Sigmoid colon (tissue), 7 donors: ENCODE measurements around the gene AGTRAP. TPM values are rescaled to one million over a fixed set of nuclear protein-coding genes. Genes with fewer than 3 reads are reported as not detected.

Experiments used
- DNase-seq: peaks from one replicate; pipeline ENCODE4 v3.0.0-alpha.2; 2019
- H3K27ac ChIP-seq, 4 donors: fragments of 200-600 bp; sonication (generic); one replicate each; pipeline ENCODE4 v1.5.1; 2016 to 2019; ENCODE audit warnings: mild to moderate bottlenecking in 1 of 4
- H3K27me3 ChIP-seq, 3 donors: fragments of 200-600 bp; sonication (generic); one replicate each; pipeline ENCODE4 v1.5.1; 2019; ENCODE audit warnings: mild to moderate bottlenecking in 1 of 3
- H3K36me3 ChIP-seq, 4 donors: fragments of 200-600 bp; sonication (generic); one replicate each; pipeline ENCODE4 v1.5.1; 2016 to 2019
- H3K4me1 ChIP-seq, 4 donors: fragments of 200-600 bp; sonication (generic); one replicate each; pipeline ENCODE4 v1.5.1; 2017 to 2019
- H3K4me3 ChIP-seq, 4 donors: fragments of 200-600 bp; sonication (generic); one replicate each; pipeline ENCODE4 v1.5.1; 2017 to 2019; ENCODE audit warnings: mild to moderate bottlenecking in 2 of 4, moderate library complexity in 1 of 4
- H3K9me3 ChIP-seq, 4 donors: fragments of 200-600 bp in 3 of 4; sonication (generic) in 3 of 4; one replicate each; pipeline versions ENCODE4 v1.5.1 to v1.6.1; 2013 to 2019
- CTCF ChIP-seq, 4 experiments: fragments of 450-650 bp in 3 of 4; fragments of 200-600 bp in 1 of 4; IDR thresholded peaks; one replicate each; pipeline ENCODE4 v1.5.1; 2016 to 2019; ENCODE audit warnings: antibody characterized with exemption in 4 of 4, mild to moderate bottlenecking in 3 of 4, moderate library complexity in 2 of 4
- EP300 ChIP-seq, 4 donors: sonication (generic); formaldehyde crosslinking; IDR thresholded peaks; one replicate each; pipeline ENCODE4 v1.6.1; 2017; ENCODE audit warnings: antibody characterized with exemption in 4 of 4
- POLR2A ChIP-seq, 2 donors: fragments of 450-650 bp; IDR thresholded peaks; one replicate each; pipeline ENCODE4 v1.6.1; 2016; ENCODE audit warnings: antibody characterized with exemption in 2 of 2, mild to moderate bottlenecking in 2 of 2, moderate library complexity in 2 of 2
- POLR2AphosphoS5 ChIP-seq, 4 donors: sonication (generic); formaldehyde crosslinking; IDR thresholded peaks; one replicate each; pipeline ENCODE4 v1.6.1; 2017; ENCODE audit warnings: antibody characterized with exemption in 4 of 4
- WGBS, 2 donors: extraction: QIAGEN DNeasy Blood & Tissue Kit; methylation state at CpG; one replicate each; pipeline ENCODE4 v1.1.7; 2013; 5-methylcytosine and 5-hydroxymethylcytosine counted together
- intact Hi-C: fragments of 100-400 bp; cut with DNase I; formaldehyde crosslinking; loops from one replicate; pipeline ENCODE4 v1.15.1; 2023
- polyA plus RNA-seq, 3 donors: library from polyadenylated mRNA; stranded (reverse); fragments of 200-250 nt; gene quantifications; one replicate each; pipeline ENCODE4 v1.2.3, GENCODE V29; 2013
- total RNA-seq, 4 donors: library from RNA; depleted of rRNA; stranded (reverse); fragments of >200 nt; gene quantifications; one replicate each; pipeline ENCODE4 v1.1.0, GENCODE V29; 2016
- donor health status: healthy with polysubstance abuse.
- donor health status: Bipolar disorder and iron deficiency.
- donor health status: healthy.

The AGTRAP gene
- total and polyA plus RNA-seq, 7 donors, result 6.7 to 58.3 (median 27.7) TPM

- 82 to 96% methylated on average over 5 of the region's 5 CpGs for WGBS, 2 donors
- H3K36me3 ChIP-seq, result peaks cover 0 to 13% (median 2%) of the 10 kb centered on the region in 4 donors
- no peak for TF ChIP-seq CTCF (IDR thresholded peaks at IDR 0.05)
- no peak overlapping the region for H3K27ac ChIP-seq
- no peak for DNase-seq
- H3K4me3 ChIP-seq, result no peak overlapping the region
- intact Hi-C loops, result no loop called here
- no peaks in the 10 kb centered on the region for H3K27me3 ChIP-seq
- H3K9me3 ChIP-seq, result no peaks in the 10 kb centered on the region
- H3K4me1 ChIP-seq, result peaks cover 0 to 12% (median 9%) of the 10 kb centered on the region in 4 donors
Measured at GRCh38 chr1:11741919-11742558, 6.1 kb downstream of the AGTRAP start.

GRCh38 chr1:11744287-11744686, 8.4 kb downstream of the AGTRAP start:
- 84 to 87% methylated on average over 9 of the region's 9 CpGs for WGBS, 2 donors
- H3K36me3 ChIP-seq, result peaks cover 0 to 34% (median 2%) of the 10 kb centered on the region in 4 donors
- H3K4me1 ChIP-seq, result peaks cover 0 to 6% (median 2%) of the 10 kb centered on the region in 4 donors
- DNase-seq, result no peak
- TF ChIP-seq POLR2AphosphoS5 (IDR thresholded peaks at IDR 0.05) (no peak), POLR2A (IDR thresholded peaks at IDR 0.05) (no peak), CTCF (IDR thresholded peaks at IDR 0.05) (no peak), EP300 (IDR thresholded peaks at IDR 0.05) (no peak)
- H3K27me3 ChIP-seq, result no peaks in the 10 kb centered on the region
- H3K9me3 ChIP-seq, result no peaks in the 10 kb centered on the region
- intact Hi-C loops, result no loop called here
- no peak overlapping the region for H3K4me3 ChIP-seq
- no peak overlapping the region for H3K27ac ChIP-seq

- intact Hi-C loops, result no loop called here
- no peaks in the 10 kb centered on the region for H3K27me3 ChIP-seq
- H3K36me3 ChIP-seq, result peaks cover 0 to 52% (median 4%) of the 10 kb centered on the region in 4 donors
- WGBS, 2 donors, result 81 to 91% methylated on average over 6 of the region's 6 CpGs
- H3K4me3 ChIP-seq, result no peak overlapping the region
- DNase-seq, result no peak
- no peak overlapping the region for H3K27ac ChIP-seq
- no peaks in the 10 kb centered on the region for H3K9me3 ChIP-seq
- peaks cover 0 to 6% (median 0%) of the 10 kb centered on the region in 4 donors for H3K4me1 ChIP-seq
- TF ChIP-seq CTCF (IDR thresholded peaks at IDR 0.05) (no peak), POLR2A (IDR thresholded peaks at IDR 0.05) (no peak), EP300 (IDR thresholded peaks at IDR 0.05) (no peak), POLR2AphosphoS5 (IDR thresholded peaks at IDR 0.05) (no peak)
Measured at GRCh38 chr1:11746092-11746491, 10.2 kb downstream of the AGTRAP start.

- Histone ChIP-seq H3K9me3 (no peaks in the 10 kb centered on the region), H3K27me3 (no peaks in the 10 kb centered on the region), H3K4me1 (peaks cover 0 to 6% (median 0%) of the 10 kb centered on the region in 4 donors), H3K36me3 (peaks cover 0 to 53% (median 4%) of the 10 kb centered on the region in 4 donors), H3K4me3 (no peak overlapping the region), H3K27ac (no peak overlapping the region)
- WGBS, 2 donors, result 87 to 91% methylated on average over 20 of the region's 20 CpGs
- intact Hi-C loops, result no loop called here
- DNase-seq, result no peak
- TF ChIP-seq POLR2A (IDR thresholded peaks at IDR 0.05), result no peak
- no peak for TF ChIP-seq EP300 (IDR thresholded peaks at IDR 0.05)
- no peak for TF ChIP-seq CTCF (IDR thresholded peaks at IDR 0.05)
- TF ChIP-seq POLR2AphosphoS5 (IDR thresholded peaks at IDR 0.05), result no peak
Measured at GRCh38 chr1:11746795-11747487, 11.0 kb downstream of the AGTRAP start.
